HG02938 (cell line): ENCODE results near the gene ALDH1A3.

Experiments
- ATAC-seq: cut with Tn5 transposase; IDR thresholded peaks from one replicate; pipeline ENCODE4 v1.9.1; 2021; ENCODE audit warnings: mild to moderate bottlenecking, moderate library complexity; ENCODE audit not compliant: unreplicated experiment

ALDH1A3 gene

DNA sequence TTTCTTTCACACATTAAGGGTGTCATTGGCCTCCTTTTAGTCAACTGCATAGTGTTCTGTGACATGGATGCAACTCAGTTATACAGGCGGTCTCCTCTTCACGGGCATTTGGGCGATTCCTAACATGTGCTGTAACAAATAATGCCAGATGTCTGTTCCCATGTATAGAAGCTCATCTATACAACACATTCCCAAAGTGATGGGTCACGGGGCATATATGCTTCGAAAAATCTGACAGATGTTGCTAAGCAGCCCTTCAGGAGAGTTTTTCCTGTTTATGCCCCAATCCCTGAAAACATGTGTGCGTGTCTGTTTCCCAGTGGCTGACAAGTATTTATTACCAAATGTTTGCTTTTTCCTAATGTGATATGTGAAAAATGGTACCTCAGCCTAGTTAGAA lies 65.4 kb downstream of the ALDH1A3 start:
- no peak for ATAC-seq

DNA sequence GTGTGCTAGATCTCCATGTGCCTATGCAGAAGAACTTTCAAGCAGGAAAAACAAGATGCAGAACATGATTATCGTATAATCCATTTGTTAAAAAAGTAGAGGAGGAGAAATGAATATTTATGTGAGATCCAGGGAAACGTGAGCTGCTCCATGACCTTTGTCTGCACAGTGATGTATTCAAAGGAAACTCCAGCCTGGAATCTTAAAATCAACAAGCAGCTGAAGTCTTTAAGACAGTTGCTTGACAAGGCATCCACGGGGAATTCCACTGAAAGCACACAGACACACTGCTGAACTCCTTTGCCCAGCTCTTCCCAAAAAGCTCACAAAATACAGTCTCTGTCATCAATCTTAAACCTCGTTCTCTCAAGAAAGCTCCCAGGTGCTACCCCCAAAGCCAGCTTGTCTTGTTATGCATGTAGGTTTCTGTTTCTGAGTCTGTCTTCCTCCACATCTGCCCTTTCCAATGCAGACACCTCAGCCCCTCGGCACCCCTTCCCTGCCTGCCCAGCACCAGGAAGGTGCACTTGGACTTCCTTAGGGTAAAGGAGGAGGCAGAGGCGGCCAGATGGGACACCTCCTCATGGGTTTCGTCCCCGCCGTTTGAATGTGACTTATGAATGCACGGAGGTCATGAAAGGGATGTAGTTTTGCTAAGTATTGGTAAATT lies 68.3 kb downstream of the ALDH1A3 start:
- peak; percentile 43 for ATAC-seq

DNA sequence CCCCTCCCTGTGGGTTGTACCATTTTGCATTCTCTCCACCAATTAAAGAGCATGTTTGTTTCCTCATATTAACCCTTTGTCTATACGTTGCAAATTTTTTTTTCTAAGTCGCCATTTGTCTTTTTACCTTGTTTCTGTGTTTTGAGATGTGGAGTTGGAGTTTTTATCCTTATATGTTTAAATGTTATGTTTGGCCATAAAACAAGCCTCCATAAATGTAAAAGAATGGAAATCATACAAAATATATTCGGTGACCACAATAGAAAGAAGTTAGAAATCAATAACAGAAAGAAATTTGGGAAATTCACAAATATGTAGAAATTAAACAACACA lies 68.8 kb downstream of the ALDH1A3 start:
- no peak for ATAC-seq

DNA sequence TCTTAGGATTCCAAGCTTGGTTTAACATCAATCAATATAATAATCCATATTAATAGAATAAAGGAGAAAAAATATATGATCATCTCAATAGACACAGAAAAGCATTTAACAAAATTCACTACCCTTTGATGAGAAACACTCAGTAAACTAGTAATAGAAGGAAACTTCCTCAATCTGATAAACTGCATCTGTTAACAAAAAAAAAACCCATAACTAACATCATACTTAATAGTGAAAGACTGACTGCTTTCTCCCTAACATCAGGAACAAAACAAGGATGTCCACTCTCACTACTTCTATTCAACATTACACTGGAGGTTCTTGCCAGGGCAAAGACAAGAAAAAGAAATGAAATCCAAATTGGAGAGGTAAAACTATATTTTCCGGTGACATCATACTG lies 70.1 kb downstream of the ALDH1A3 start:
- ATAC-seq, result no peak

DNA sequence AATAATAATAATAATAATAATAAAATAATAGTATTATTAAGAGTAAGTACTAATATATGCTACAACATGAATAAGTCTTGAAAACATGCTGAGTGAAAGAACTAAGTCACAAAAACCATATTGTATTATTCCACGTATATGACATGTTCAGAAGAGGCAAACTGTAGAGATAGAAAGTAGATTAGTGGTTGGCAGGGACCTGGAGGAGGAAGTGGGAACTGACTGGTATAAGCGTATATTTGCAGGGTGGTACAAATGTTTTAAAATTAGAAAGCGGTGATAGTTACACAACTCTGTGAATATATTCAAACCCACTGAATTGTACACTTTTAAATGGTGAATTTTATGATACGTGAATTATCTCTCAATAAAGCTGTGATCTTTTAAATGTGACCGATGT lies 72.3 kb downstream of the ALDH1A3 start:
- no peak for ATAC-seq

DNA sequence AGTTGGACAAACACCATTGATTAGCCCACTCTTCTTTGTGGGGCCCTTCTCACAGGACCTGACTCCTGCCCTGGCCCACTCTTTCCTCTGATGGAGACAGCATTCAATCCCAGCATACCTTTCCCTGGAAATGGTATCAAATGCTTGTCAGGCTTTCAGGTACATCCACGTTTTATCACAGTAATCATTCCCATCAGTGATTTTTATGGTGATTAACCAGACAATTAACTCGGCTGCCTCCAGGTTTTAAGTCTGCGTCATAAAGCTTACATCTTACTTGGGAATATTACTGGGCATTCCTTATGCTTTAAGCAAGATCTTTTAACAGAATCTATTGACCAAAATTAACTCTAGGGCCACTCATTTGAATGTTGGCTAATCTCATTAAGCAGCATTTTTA lies 72.9 kb downstream of the ALDH1A3 start:
- no peak for ATAC-seq

DNA sequence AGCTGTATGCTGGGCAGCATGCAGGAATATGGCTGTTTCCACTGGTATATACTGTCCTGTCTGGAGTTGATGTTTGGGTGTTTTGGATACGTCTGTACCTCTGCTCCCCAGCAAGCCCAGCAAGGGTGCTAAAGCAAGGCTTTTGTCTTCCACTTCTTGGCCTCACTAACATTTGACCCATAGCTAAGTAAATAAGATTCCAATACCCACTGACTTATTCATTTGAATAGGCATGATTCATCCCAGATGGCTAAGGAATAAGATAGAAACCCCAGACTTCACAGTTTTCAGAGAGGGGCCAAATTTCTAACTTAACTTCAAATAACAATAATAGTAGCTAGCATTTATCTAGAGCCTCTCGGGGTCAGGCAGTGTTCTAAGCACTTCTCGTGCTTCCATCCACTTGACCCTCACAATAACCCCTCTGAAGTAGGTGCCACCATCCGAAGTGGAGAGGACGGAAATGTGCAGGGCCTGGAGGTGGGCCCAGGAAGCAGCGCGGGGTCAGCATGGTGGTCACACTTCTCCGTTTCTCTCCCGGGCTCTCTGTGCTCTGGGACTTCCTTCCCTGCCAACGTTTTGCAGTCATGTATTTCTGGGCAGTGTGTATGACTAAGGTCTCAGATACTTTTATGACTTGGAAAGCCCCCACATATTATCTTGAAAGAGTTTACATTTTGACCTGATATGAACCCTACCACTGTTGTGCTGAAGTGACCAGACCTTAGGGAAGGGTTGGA lies 78.9 kb downstream of the ALDH1A3 start:
- ATAC-seq, result no peak

DNA sequence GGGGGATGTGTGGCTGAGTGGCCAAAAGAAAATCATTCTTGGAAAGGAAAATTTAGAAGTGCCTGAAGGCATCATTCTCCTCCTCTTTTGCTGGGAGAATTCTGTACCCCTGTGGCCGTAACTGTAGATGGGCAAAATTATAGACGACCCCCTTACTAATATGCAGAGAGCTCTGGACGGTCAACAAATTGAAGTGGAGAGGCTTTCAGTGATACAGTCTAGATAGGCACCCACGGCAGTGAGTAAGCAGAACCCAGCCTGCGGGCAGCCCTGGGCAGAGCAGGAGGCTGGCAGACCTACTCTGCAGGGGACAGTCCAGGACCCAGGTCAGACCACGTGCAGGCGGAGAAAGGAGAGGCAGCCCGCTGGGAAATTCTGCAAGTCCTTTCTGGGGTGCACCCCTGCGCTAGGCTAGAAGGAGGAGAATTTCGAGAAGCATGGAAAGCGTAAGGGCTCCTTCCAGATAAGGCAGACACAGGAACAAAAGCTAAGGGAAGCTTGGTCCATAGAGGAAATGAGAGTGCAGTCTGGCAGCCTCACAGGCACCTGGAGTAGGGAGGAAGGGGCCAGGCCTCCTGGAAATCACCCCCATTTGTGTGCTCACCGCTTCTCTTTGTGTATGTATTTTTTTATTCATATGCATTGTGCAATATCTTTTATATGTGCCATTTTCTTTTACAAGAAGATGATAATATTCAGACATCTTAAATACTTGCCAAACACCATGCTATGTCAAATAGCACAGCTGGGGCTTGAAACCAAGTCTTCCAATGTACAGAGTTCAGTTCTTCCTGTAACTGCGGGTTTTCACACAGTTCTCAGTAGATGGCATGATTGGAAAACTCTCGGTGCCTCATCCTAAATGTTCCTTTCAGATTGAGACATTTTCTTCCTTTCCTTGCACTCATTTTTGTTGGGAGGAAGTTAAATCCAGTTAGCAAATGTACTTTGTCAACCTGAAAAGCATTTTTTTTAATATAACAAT lies 79.7 kb downstream of the ALDH1A3 start:
- ATAC-seq, result no peak
